ENCODE measurements around the gene UFSP1. TPM values are rescaled to one million over a fixed set of nuclear protein-coding genes. Genes with fewer than 3 reads are reported as not detected.

The UFSP1 gene
- total RNA-seq, 1 donor from 2014 or later = 2.5 TPM

- DNase-seq (ENCODE audit: low read depth, low spot score) = no peak
These were observed 6.6 kb downstream of the UFSP1 start for GRCh38 chr7:100882785-100883526.

- no peak for DNase-seq (ENCODE audit: low read depth, low spot score)
These were observed 7.3 kb downstream of the UFSP1 start for GRCh38 chr7:100882201-100882600.

GRCh38 chr7:100881136-100881535 lies 8.4 kb downstream of the UFSP1 start:
- no peak for DNase-seq (ENCODE audit: low read depth, low spot score)

GRCh38 chr7:100880645-100881044 lies 8.9 kb downstream of the UFSP1 start:
- DNase-seq (ENCODE audit: low read depth, low spot score) = no peak

GRCh38 chr7:100879685-100880261 lies 9.7 kb downstream of the UFSP1 start:
- no peak for DNase-seq (ENCODE audit: low read depth, low spot score)

GRCh38 chr7:100878685-100879084 lies 10.8 kb downstream of the UFSP1 start:
- no peak for DNase-seq (ENCODE audit: low read depth, low spot score)

GRCh38 chr7:100878013-100878412 lies 11.5 kb downstream of the UFSP1 start:
- DNase-seq (ENCODE audit: low read depth, low spot score) = no peak

- DNase-seq (ENCODE audit: low read depth, low spot score) = no peak
These were observed 14.2 kb downstream of the UFSP1 start for GRCh38 chr7:100875356-100875751.

GRCh38 chr7:100874577-100875355 lies 14.7 kb downstream of the UFSP1 start, which contains the start of gene SRRT:
Gene SRRT (plus strand): TSS chr7:100875103. CDS start chr7:100875591, 488 bp downstream.
- DNase-seq (ENCODE audit: low read depth, low spot score) = peak; percentile 92

GRCh38 chr7:100874300-100874576 lies 15.3 kb downstream of the UFSP1 start:
- no peak for DNase-seq (ENCODE audit: low read depth, low spot score)

- no peak for DNase-seq (ENCODE audit: low read depth, low spot score)
These were observed 15.8 kb downstream of the UFSP1 start for GRCh38 chr7:100873599-100874299.

GRCh38 chr7:100867776-100868485 lies 21.6 kb downstream of the UFSP1 start:
- DNase-seq (ENCODE audit: low read depth, low spot score) = no peak

GRCh38 chr7:100867040-100867775 lies 22.3 kb downstream of the UFSP1 start, which contains the start of gene TRIP6:
Gene TRIP6 (plus strand): TSS chr7:100867387. CDS start chr7:100867498, 111 bp downstream.
- no peak for DNase-seq (ENCODE audit: low read depth, low spot score)

GRCh38 chr7:100866729-100867039 lies 22.8 kb downstream of the UFSP1 start:
- no peak for DNase-seq (ENCODE audit: low read depth, low spot score)

- no peak for DNase-seq (ENCODE audit: low read depth, low spot score)
These were observed 23.4 kb downstream of the UFSP1 start for GRCh38 chr7:100865938-100866728.

- no peak for DNase-seq (ENCODE audit: low read depth, low spot score)
These were observed 24.1 kb downstream of the UFSP1 start for GRCh38 chr7:100865372-100865911.

GRCh38 chr7:100864263-100864845 lies 25.2 kb downstream of the UFSP1 start:
- no peak for DNase-seq (ENCODE audit: low read depth, low spot score)

GRCh38 chr7:100863406-100863950 lies 26.0 kb downstream of the UFSP1 start:
- DNase-seq (ENCODE audit: low read depth, low spot score) = peak; percentile 24

GRCh38 chr7:100861616-100861985 lies 27.9 kb downstream of the UFSP1 start:
- DNase-seq (ENCODE audit: low read depth, low spot score) = no peak
